GM12878 (cell line): ENCODE results near the gene CASP4. TPM values are rescaled to one million over a fixed set of nuclear protein-coding genes. Genes with fewer than 3 reads are reported as not detected.

Experiments
- ATAC-seq: fragments of 200-7000 bp; cut with Tn5 transposase; 3 replicates; pipeline ENCODE4 v1.9.1; 2020; ENCODE audit warnings: mild to moderate bottlenecking, moderate library complexity
- BruUV-seq: library from RNA; stranded (reverse); fragments of 400-500 nt; replicated peaks from 2 replicates; lab custom pipeline; 2021; lab: Mats Ljungman, UMichigan
- CTCF ChIA-PET: fragments of 300-600 bp; sonication (Branson Sonifier 250); formaldehyde crosslinking; extraction: SDS; loops from one replicate; lab custom pipeline; 2021; ENCODE audit warnings: inconsistent platforms; lab: Yijun Ruan, JAX
- POLR2A ChIA-PET: fragments of 350-600 bp; formaldehyde crosslinking; extraction: SDS; loops from one replicate; lab custom pipeline; 2021; ENCODE audit warnings: inconsistent platforms; lab: Charles Lee
- RAD21 ChIA-PET: fragments of 300-600 bp; sonication (Branson Sonifier 250); formaldehyde crosslinking; loops from one replicate; lab custom pipeline; 2023; ENCODE audit warnings: antibody characterized with exemption; ENCODE audit not compliant: unreplicated experiment; lab: Charles Lee
- SMC1A ChIA-PET: fragments of 300-600 bp; sonication (Branson Sonifier 250); formaldehyde crosslinking; loops from one replicate; lab custom pipeline; 2023; ENCODE audit not compliant: unreplicated experiment, uncharacterized antibody; lab: Charles Lee
- DNase-seq: peaks from one replicate; pipeline ENCODE4 v3.0.0-alpha.2; 2011; ENCODE audit warnings: low read depth, low spot score
- FAIRE-seq: peaks from 3 replicates; lab custom pipeline; 2011; peaks lifted over from hg19 to GRCh38; lab: Jason Lieb, UNC
- H2AFZ ChIP-seq: 2 replicates; pipeline ENCODE4 v1.6.0; 2011; ENCODE audit warnings: low read depth, low read length, control low read depth; ENCODE audit not compliant: control insufficient read depth
- H3K27ac ChIP-seq: 2 replicates; pipeline ENCODE4 v1.5.1; 2011; ENCODE audit warnings: control low read depth; ENCODE audit not compliant: control insufficient read depth, insufficient read depth
- H3K27me3 ChIP-seq, 2 experiments: replicated peaks in 1 of 2; 2 replicates each; pipeline versions ENCODE4 v1.6.0 to v1.6.1; 2011; ENCODE audit warnings: low read length in 1 of 2; ENCODE audit not compliant: control insufficient read depth in 2 of 2, insufficient read depth in 2 of 2
- H3K36me3 ChIP-seq, 2 experiments: 2 replicates each; pipeline ENCODE4 v1.5.1; 2011; ENCODE audit warnings: low read length in 1 of 2; ENCODE audit not compliant: control insufficient read depth in 2 of 2, insufficient read depth in 2 of 2
- H3K4me1 ChIP-seq: 2 replicates; pipeline ENCODE4 v1.6.1; 2011; ENCODE audit warnings: mild to moderate bottlenecking, low read length, moderate library complexity, mixed read lengths; ENCODE audit not compliant: control insufficient read depth, insufficient read depth
- H3K4me2 ChIP-seq: 2 replicates; pipeline ENCODE4 v1.6.0; 2011; ENCODE audit warnings: control low read depth; ENCODE audit not compliant: control insufficient read depth, insufficient read depth
- H3K4me3 ChIP-seq: fragments of 200-600 bp; sonication (generic); 2 replicates; pipeline ENCODE4 v1.5.1; 2016
- H3K79me2 ChIP-seq: 2 replicates; pipeline ENCODE4 v1.6.0; 2011; ENCODE audit warnings: low read length; ENCODE audit not compliant: control insufficient read depth, insufficient read depth
- H3K9ac ChIP-seq: 2 replicates; pipeline ENCODE4 v1.8.0; 2011; ENCODE audit warnings: low read length, control low read depth, mixed read lengths; ENCODE audit not compliant: control insufficient read depth, insufficient read depth
- H3K9me3 ChIP-seq: replicated peaks from 3 replicates; pipeline ENCODE4 v1.5.1; 2011; ENCODE audit warnings: mild to moderate bottlenecking, low read length; ENCODE audit not compliant: control insufficient read depth, insufficient read depth
- H4K20me1 ChIP-seq: 2 replicates; pipeline ENCODE4 v1.6.0; 2011; ENCODE audit not compliant: control insufficient read depth, insufficient read depth
- ASH2L ChIP-seq: fragments of 300-600, 200-600 bp; sonication (generic); IDR thresholded peaks from 2 replicates; pipeline ENCODE4 v1.6.1; 2017; ENCODE audit warnings: low read depth, mild to moderate bottlenecking, borderline replicate concordance
- BACH1 ChIP-seq: fragments of 450-650 bp; IDR thresholded peaks from 2 replicates; pipeline ENCODE4 v1.6.1; 2017; ENCODE audit warnings: mild to moderate bottlenecking, borderline replicate concordance
- CBX3 ChIP-seq: fragments of 200-600 bp; sonication (generic); IDR thresholded peaks from 2 replicates; pipeline ENCODE4 v1.6.1; 2016; ENCODE audit warnings: low read depth, borderline replicate concordance
- CBX5 ChIP-seq: sonication (generic); IDR thresholded peaks from 2 replicates; pipeline ENCODE4 v1.6.1; 2016; ENCODE audit warnings: low read depth, moderate library complexity, mild to moderate bottlenecking, inconsistent platforms
- EP300 ChIP-seq, 2 experiments: fragments of 150-350 bp in 1 of 2; IDR thresholded peaks; 2 replicates each; pipeline ENCODE4 v1.6.1; 2011 to 2012; ENCODE audit warnings: low read depth in 2 of 2, low read length in 2 of 2, borderline replicate concordance in 1 of 2, improper control_type of control experiment in 1 of 2, inconsistent platforms in 1 of 2; ENCODE audit not compliant: control insufficient read depth in 1 of 2
- MTA3 ChIP-seq: IDR thresholded peaks from 2 replicates; pipeline ENCODE4 v1.6.1; 2012; ENCODE audit warnings: low read length, inconsistent platforms, borderline replicate concordance
- SUZ12 ChIP-seq: fragments of 200-600 bp; sonication (generic); IDR thresholded peaks from one replicate; pipeline ENCODE4 v1.6.1; 2018; ENCODE audit warnings: antibody characterized with exemption, mild to moderate bottlenecking; ENCODE audit not compliant: unreplicated experiment
- TBL1XR1 ChIP-seq: IDR thresholded peaks from 2 replicates; pipeline ENCODE4 v1.6.1; 2012; ENCODE audit warnings: low read depth, low read length, improper control_type of control experiment
- WGBS: methylation state at CpG from one replicate; pipeline ENCODE4 v1.1.6; 2016; ENCODE audit warnings: low lambda C conversion rate; ENCODE audit not compliant: insufficient replicate concordance, insufficient coverage; ENCODE audit errors: missing lambda C conversion rate; 5-methylcytosine and 5-hydroxymethylcytosine counted together
- in situ Hi-C: fragments of 300-500 bp; cut with MboI; formaldehyde crosslinking; loops from 9 replicates; pipeline ENCODE4 v1.14.3; 2018; ENCODE audit warnings: mixed read lengths
- intact Hi-C: fragments of 100-400 bp; cut with micrococcal nuclease; formaldehyde crosslinking; loops from one replicate; pipeline ENCODE4 v1.14.2; 2022; ENCODE audit not compliant: unreplicated experiment
- polyA plus RNA-seq, 11 experiments: library from polyadenylated mRNA; depleted of rRNA in 4 of 11; unstranded in 6 of 11; stranded (reverse) in 5 of 11; fragments of >200 nt; fragmentation: Nextera tagmentation in 4 of 11; fragmentation: Illumina TruSeq in 1 of 11; extraction: Ambion mirVana in 4 of 11; extraction: Trizol in 1 of 11; gene quantifications; 1 replicate in 1 of 11; 2 replicates in 10 of 11; pipeline versions ENCODE4 v1.2.1 to v1.2.3, GENCODE V29; 2011 to 2016; ENCODE audit warnings: inconsistent platforms in 2 of 11, missing spikeins in 2 of 11, low read depth in 1 of 11
- total RNA-seq, 4 experiments: library from RNA; depleted of rRNA in 3 of 4; stranded (reverse); fragments of >200 nt in 3 of 4; fragmentation: Illumina TruSeq in 1 of 4; extraction: Trizol in 1 of 4; gene quantifications; 2 replicates each; pipeline versions ENCODE4 v1.2.1 to v1.2.3, GENCODE V29; 2013 to 2021
- TF ChIP-seq, protein P1 (sequence below): fragments of 450-650 bp; IDR thresholded peaks from 2 replicates; pipeline ENCODE4 v1.6.1; 2018; ENCODE audit warnings: mild to moderate bottlenecking, low read depth, moderate library complexity; ENCODE audit not compliant: partially characterized antibody

The CASP4 gene
- total and polyA plus RNA-seq, 10 of the 15 experiments (the other 5 are each of a cell fraction or from before 2014, with no cell fraction given) = 25.3 to 113 (median 50.0) TPM

DNA sequence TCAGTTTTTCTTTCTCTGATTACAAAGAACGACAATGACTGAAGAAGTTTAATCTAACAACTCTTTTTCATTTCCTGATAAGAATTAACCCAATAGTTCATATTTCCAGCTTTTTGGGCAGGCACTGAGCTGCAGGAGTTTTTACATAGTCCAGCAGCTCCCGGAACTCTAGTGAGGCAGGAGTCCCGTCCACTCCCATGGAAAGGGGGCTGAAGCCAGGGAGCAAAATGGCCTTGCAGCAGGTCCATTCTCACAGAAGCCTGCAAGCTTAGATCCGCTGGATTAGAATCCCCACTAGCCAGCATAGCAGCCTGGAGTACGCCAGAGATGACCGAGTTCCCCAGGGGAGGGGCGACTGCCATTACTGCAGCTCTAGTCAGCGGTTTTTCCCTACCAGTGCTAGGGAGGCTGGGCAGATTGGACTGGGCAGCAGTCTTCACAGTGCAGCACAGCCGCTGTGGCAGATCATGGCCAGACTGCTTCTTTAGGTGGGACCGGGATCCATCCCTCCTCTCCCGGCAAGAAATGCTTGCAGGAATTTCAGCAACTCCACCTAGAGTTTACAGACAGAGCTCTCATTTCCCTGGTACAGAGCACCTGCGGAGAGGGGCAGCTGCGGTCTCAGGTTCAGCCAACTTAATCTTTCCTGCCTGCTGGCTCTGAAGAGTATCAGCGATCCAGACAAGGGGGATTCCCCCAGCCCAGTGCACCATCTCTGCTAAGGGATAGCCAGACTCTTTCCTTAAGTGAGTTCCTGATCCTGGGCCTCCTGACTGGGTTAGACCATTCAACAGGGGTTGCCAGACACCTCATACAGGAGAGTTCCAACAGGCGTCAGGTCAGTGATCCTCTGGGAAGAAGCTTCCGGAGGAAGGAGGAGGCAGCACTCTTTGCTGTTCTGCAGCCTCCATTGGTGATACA lies 742 bp upstream of the CASP4 start:
- Histone ChIP-seq H3K9ac (peak overlapping the region; percentile 67), H3K27ac (peak overlapping the region; percentile 84), H3K27me3 (no peaks in the 10 kb centered on the region), H3K4me1 (peaks cover 4% of the 10 kb centered on the region), H4K20me1 (no peaks in the 10 kb centered on the region), H2AFZ (peak overlapping the region; percentile 98), H3K36me3 (no peaks in the 10 kb centered on the region), H3K79me2 (peaks cover 4% of the 10 kb centered on the region), H3K9me3 (no peaks in the 10 kb centered on the region; the same call in 2 of the 3 replicates), H3K4me2 (peak overlapping the region; percentile 68), H3K4me3 (peak overlapping the region; percentile 67; the same call in 1 of the 2 replicates)
- intact Hi-C loops = no loop called here
- SMC1A ChIA-PET = interaction anchor here (1.3 to 6.4 kb wide), 4 partner anchors 17 to 32 kb away, joined by 3 to 28 read pairs (median 4); no protein-coding TSS in a partner anchor
- FAIRE-seq (no peak), DNase-seq (no peak), ATAC-seq (peak; percentile 8; the same call in 2 of the 3 replicates)
- no TSS peak for BruUV-seq
- POLR2A ChIA-PET = no interaction called here
- no peak for TF ChIP-seq EP300 (IDR thresholded peaks at IDR 0.05; ENCODE audit: borderline replicate concordance in 1 of 2, control insufficient read depth in 1 of 2, low read depth in 2 of 2, low read length in 2 of 2)
- TF ChIP-seq BACH1 = no peak
- TF ChIP-seq, protein P1, sequence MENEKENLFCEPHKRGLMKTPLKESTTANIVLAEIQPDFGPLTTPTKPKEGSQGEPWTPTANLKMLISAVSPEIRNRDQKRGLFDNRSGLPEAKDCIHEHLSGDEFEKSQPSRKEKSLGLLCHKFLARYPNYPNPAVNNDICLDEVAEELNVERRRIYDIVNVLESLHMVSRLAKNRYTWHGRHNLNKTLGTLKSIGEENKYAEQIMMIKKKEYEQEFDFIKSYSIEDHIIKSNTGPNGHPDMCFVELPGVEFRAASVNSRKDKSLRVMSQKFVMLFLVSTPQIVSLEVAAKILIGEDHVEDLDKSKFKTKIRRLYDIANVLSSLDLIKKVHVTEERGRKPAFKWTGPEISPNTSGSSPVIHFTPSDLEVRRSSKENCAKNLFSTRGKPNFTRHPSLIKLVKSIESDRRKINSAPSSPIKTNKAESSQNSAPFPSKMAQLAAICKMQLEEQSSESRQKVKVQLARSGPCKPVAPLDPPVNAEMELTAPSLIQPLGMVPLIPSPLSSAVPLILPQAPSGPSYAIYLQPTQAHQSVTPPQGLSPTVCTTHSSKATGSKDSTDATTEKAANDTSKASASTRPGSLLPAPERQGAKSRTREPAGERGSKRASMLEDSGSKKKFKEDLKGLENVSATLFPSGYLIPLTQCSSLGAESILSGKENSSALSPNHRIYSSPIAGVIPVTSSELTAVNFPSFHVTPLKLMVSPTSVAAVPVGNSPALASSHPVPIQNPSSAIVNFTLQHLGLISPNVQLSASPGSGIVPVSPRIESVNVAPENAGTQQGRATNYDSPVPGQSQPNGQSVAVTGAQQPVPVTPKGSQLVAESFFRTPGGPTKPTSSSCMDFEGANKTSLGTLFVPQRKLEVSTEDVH = no peak
- no peak for TF ChIP-seq ASH2L
- no peak for TF ChIP-seq SUZ12
- TF ChIP-seq CBX3 = no peak
- no peak for TF ChIP-seq CBX5
- TF ChIP-seq MTA3 = no peak
- no peak for TF ChIP-seq TBL1XR1
- CTCF ChIA-PET = interaction anchor here (3.3 kb wide), 1 partner anchor 22 kb away, joined by 15 read pairs; no protein-coding TSS in a partner anchor
- in situ Hi-C loops = no loop called here
- RAD21 ChIA-PET = no interaction called here
- WGBS = 81% methylated on average over 16 of the region's 16 CpGs
